GM12891 (cell line): ENCODE measurements around the gene SENP1.

ENCODE experiments used
- POLR2AphosphoS5 ChIP-seq: IDR thresholded peaks from 2 replicates; pipeline ENCODE4 v1.6.1; 2011; ENCODE audit warnings: low read depth, low read length, control low read depth
- POU2F2 ChIP-seq: IDR thresholded peaks from 2 replicates; pipeline ENCODE4 v1.6.1; 2011; ENCODE audit warnings: low read depth, mild to moderate bottlenecking, control low read depth, low read length, moderate library complexity
- TAF1 ChIP-seq: IDR thresholded peaks from 2 replicates; pipeline ENCODE4 v1.6.1; 2011; ENCODE audit warnings: low read depth, low read length, control low read depth

DNA sequence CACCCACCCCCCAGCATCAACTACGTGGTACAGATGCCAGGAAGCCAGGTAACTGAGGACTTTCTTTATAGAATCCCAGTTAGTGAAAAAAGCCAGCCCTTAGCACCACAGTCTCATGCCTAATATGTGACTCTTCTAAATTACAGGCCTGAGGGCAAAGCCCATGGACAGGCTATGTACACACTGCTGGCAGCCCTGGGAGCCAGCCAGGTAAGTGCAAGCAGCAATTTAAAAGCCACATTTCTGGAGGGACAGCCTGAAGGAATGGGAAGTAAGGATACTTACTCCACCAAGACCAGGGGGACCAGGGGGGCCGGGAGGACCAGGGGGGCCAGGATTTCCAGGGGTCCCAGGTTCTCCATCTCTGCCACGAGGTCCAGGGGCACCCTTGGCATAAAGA, 108.6 kb downstream of the SENP1 start:
- no peak for TF ChIP-seq TAF1
- TF ChIP-seq POLR2AphosphoS5: no peak
- TF ChIP-seq POU2F2: no peak
